GM23338 (cell line): ENCODE measurements around the gene MYO1E. TPM values are rescaled to one million over a fixed set of nuclear protein-coding genes. Genes with fewer than 3 reads are reported as not detected.

Experiments used
- ATAC-seq: fragments of 200-7000 bp; cut with Tn5 transposase; 3 replicates; pipeline ENCODE4 v1.9.1; 2020
- DNase-seq: peaks from one replicate; pipeline ENCODE4 v3.0.0-alpha.2; 2015; ENCODE audit warnings: low spot score
- H2AFZ ChIP-seq: fragments of 200-600 bp; sonication (generic); 2 replicates; pipeline ENCODE4 v1.8.0; 2016; ENCODE audit warnings: antibody characterized with exemption, mild to moderate bottlenecking, moderate library complexity
- H3F3A ChIP-seq: fragments of 200-600 bp; sonication (generic); replicated peaks from 2 replicates; pipeline ENCODE4 v1.8.0; 2017; ENCODE audit warnings: antibody characterized with exemption, mixed run types, low read depth
- H3K27ac ChIP-seq: fragments of 200-600 bp; sonication (generic); 2 replicates; pipeline ENCODE4 v1.6.1; 2016; ENCODE audit warnings: low read depth
- H3K27me3 ChIP-seq: fragments of 200-600 bp; sonication (generic); 2 replicates; pipeline ENCODE4 v1.8.0; 2016; ENCODE audit warnings: mild to moderate bottlenecking, mixed run types, moderate library complexity; ENCODE audit not compliant: insufficient read depth
- H3K36me3 ChIP-seq: fragments of 200-600 bp; sonication (generic); 2 replicates; pipeline ENCODE4 v1.8.0; 2016; ENCODE audit warnings: mild to moderate bottlenecking; ENCODE audit not compliant: insufficient read depth
- H3K4me1 ChIP-seq: fragments of 200-600 bp; sonication (generic); 2 replicates; pipeline ENCODE4 v1.8.0; 2016; ENCODE audit warnings: mild to moderate bottlenecking, moderate library complexity; ENCODE audit not compliant: insufficient read depth
- H3K4me2 ChIP-seq: fragments of 200-600 bp; sonication (generic); 2 replicates; pipeline ENCODE4 v1.7.1; 2017; ENCODE audit warnings: mixed run types
- H3K4me3 ChIP-seq: fragments of 200-600 bp; sonication (generic); 2 replicates; pipeline ENCODE4 v1.6.1; 2016; ENCODE audit warnings: mixed run types
- H3K79me2 ChIP-seq: fragments of 200-600 bp; sonication (generic); replicated peaks from 2 replicates; pipeline ENCODE4 v1.8.0; 2017; ENCODE audit warnings: mild to moderate bottlenecking; ENCODE audit not compliant: insufficient read depth
- H3K9me2 ChIP-seq: fragments of 200-600 bp; sonication (generic); 2 replicates; pipeline ENCODE4 v1.8.0; 2017; ENCODE audit not compliant: insufficient read depth
- H4K20me1 ChIP-seq: fragments of 200-600 bp; sonication (generic); replicated peaks from 2 replicates; pipeline ENCODE4 v1.8.0; 2017; ENCODE audit warnings: mild to moderate bottlenecking; ENCODE audit not compliant: insufficient read depth
- H3K27ac Mint-ChIP-seq: 2 replicates; pipeline ENCODE4 v1.8.0; 2020; ENCODE audit warnings: inconsistent platforms, mild to moderate bottlenecking, moderate library complexity, mixed read lengths
- H3K27me3 Mint-ChIP-seq: 3 replicates; pipeline ENCODE4 v1.8.0; 2022; ENCODE audit warnings: low read depth, mild to moderate bottlenecking, moderate library complexity, mixed read lengths, inconsistent platforms; ENCODE audit not compliant: insufficient read depth, poor library complexity
- H3K36me3 Mint-ChIP-seq: 3 replicates; pipeline ENCODE4 v1.8.0; 2021; ENCODE audit warnings: low read depth, mild to moderate bottlenecking, inconsistent platforms, moderate library complexity, mixed read lengths
- H3K4me1 Mint-ChIP-seq: 3 replicates; pipeline ENCODE4 v1.8.0; 2020; ENCODE audit warnings: mild to moderate bottlenecking, inconsistent platforms, mixed read lengths
- H3K4me3 Mint-ChIP-seq: 3 replicates; pipeline ENCODE4 v1.8.0; 2021; ENCODE audit warnings: moderate library complexity, mild to moderate bottlenecking, inconsistent platforms, mixed read lengths
- H3K9me3 Mint-ChIP-seq: 3 replicates; pipeline ENCODE4 v1.8.0; 2020; ENCODE audit warnings: moderate library complexity, mild to moderate bottlenecking, inconsistent platforms, mixed read lengths
- NANOG ChIP-seq: IDR thresholded peaks from 2 replicates; pipeline ENCODE4 v1.6.1; 2016; ENCODE audit warnings: antibody characterized with exemption, borderline replicate concordance
- POLR2AphosphoS5 ChIP-seq: IDR thresholded peaks from 2 replicates; pipeline ENCODE4 v1.6.1; 2016; ENCODE audit warnings: antibody characterized with exemption, low read depth
- ZNF462 ChIP-seq: fragments of 250-450 bp; sonication (Bioruptor Pico); IDR thresholded peaks from 2 replicates; pipeline ENCODE4 v1.5.0; 2020; ENCODE audit warnings: mild to moderate bottlenecking, moderate library complexity
- polyA plus RNA-seq: library from polyadenylated mRNA; unstranded; fragments of >200 nt; fragmentation: Nextera tagmentation; extraction: Ambion mirVana; gene quantifications from 2 replicates; pipeline ENCODE4 v1.2.1, GENCODE V29; 2016
- total RNA-seq: library from RNA; depleted of rRNA; stranded (reverse); fragments of >200 nt; shearing (Covaris generic); gene quantifications from 2 replicates; pipeline ENCODE4 v1.2.3, GENCODE V29; 2014
- TF ChIP-seq, protein P1 (sequence below): IDR thresholded peaks from 2 replicates; pipeline ENCODE4 v1.6.1; 2016; ENCODE audit warnings: antibody characterized with exemption

Gene MYO1E
- total and polyA plus RNA-seq, 2 experiments from 2014 or later = 68.3 to 131 TPM

GRCh38 chr15:59259137-59259943 is 113.3 kb downstream of the MYO1E start:
- no peak for ATAC-seq

More at GRCh38 chr15:59259137-59259943, 113.3 kb downstream of the MYO1E start:
- Histone ChIP-seq H3K9me2 (no peaks in the 10 kb centered on the region), H3K27me3 (no peaks in the 10 kb centered on the region), H3F3A (no peaks in the 10 kb centered on the region), H3K4me3 (no peak overlapping the region), H2AFZ (no peak overlapping the region), H3K79me2 (no peaks in the 10 kb centered on the region), H3K36me3 (no peaks in the 10 kb centered on the region), H4K20me1 (no peaks in the 10 kb centered on the region), H3K4me2 (no peak overlapping the region), H3K27ac (no peak overlapping the region; the same call in 1 of the 2 replicates), H3K4me1 (no peaks in the 10 kb centered on the region)
- no peak overlapping the region for H3K27ac Mint-ChIP-seq
- H3K9me3 Mint-ChIP-seq = no peaks in the 10 kb centered on the region
- TF ChIP-seq POLR2AphosphoS5 (no peak), ZNF462 (CRISPR knock-in tag) (no peak), NANOG (no peak)
- TF ChIP-seq, protein P1, sequence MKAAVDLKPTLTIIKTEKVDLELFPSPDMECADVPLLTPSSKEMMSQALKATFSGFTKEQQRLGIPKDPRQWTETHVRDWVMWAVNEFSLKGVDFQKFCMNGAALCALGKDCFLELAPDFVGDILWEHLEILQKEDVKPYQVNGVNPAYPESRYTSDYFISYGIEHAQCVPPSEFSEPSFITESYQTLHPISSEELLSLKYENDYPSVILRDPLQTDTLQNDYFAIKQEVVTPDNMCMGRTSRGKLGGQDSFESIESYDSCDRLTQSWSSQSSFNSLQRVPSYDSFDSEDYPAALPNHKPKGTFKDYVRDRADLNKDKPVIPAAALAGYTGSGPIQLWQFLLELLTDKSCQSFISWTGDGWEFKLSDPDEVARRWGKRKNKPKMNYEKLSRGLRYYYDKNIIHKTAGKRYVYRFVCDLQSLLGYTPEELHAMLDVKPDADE = no peak
- peaks cover 3% of the 10 kb centered on the region for H3K27me3 Mint-ChIP-seq
- DNase-seq = no peak
- no peak overlapping the region for H3K4me3 Mint-ChIP-seq
- no peaks in the 10 kb centered on the region for H3K4me1 Mint-ChIP-seq
- 0 out of 3 replicates have a peak, but pooled peaks cover 3% of the 10 kb centered on the region for H3K36me3 Mint-ChIP-seq
